Measurements from ENCODE around the gene TNFRSF17. TPM values are rescaled to one million over a fixed set of nuclear protein-coding genes. Genes with fewer than 3 reads are reported as not detected.

The TNFRSF17 gene
- total and polyA plus RNA-seq, 2 of the 8 experiments (the other 6 are each of a cell fraction or from before 2014, with no cell fraction given) = not detected

- TF ChIP-seq CHD7 (IDR thresholded peaks at IDR 0.05; ENCODE audit: insufficient replicate concordance, low read length) (no peak), CTBP2 (IDR thresholded peaks at IDR 0.05; ENCODE audit: borderline replicate concordance, insufficient read depth, insufficient read length, low read length) (no peak)
These were observed 44.9 kb downstream of the TNFRSF17 start (continued) for GRCh38 chr16:12009922-12010321.

Data from H1 (cell line).